ENCODE results near the gene CCL3.
A peak's percentile ranks its signal among the peaks of the same experiment; 100 is the strongest.
"Not testable (repeated sequence)": the region's sequence is repeated elsewhere in the genome, so short reads cannot be mapped to it uniquely, and the experiment has no call there.

The CCL3 gene

GRCh38 chr17:36087897-36088572, 1.9 kb downstream of the CCL3 start:
- not testable (repeated sequence) for H3K4me3 ChIP-seq (ENCODE audit: insufficient read depth, low read depth, low read length, poor library complexity, severe bottlenecking); H3K4me1 ChIP-seq (ENCODE audit: control insufficient read depth, insufficient read depth, low read length, poor library complexity, severe bottlenecking); H3K36me3 ChIP-seq (ENCODE audit: control insufficient read depth, insufficient read depth, low read length); H3K27me3 ChIP-seq (replicated peaks; ENCODE audit: control insufficient read depth, insufficient read depth, low read length, poor library complexity, severe bottlenecking); H3K9me3 ChIP-seq (ENCODE audit: control insufficient read depth, low read length); H3K27ac ChIP-seq (ENCODE audit: insufficient read depth, low read length, poor library complexity, severe bottlenecking); DNase-seq

GRCh38 chr17:36087471-36087870, 2.5 kb downstream of the CCL3 start:
- not testable (repeated sequence) for H3K27me3 ChIP-seq (replicated peaks; ENCODE audit: control insufficient read depth, insufficient read depth, low read length, poor library complexity, severe bottlenecking); H3K4me1 ChIP-seq (ENCODE audit: control insufficient read depth, insufficient read depth, low read length, poor library complexity, severe bottlenecking); DNase-seq

GRCh38 chr17:36086791-36087190, 3.2 kb downstream of the CCL3 start:
- Histone ChIP-seq H3K4me1 (ENCODE audit: control insufficient read depth, insufficient read depth, low read length, poor library complexity, severe bottlenecking) (no peaks in the 10 kb centered on the region), H3K27ac (ENCODE audit: insufficient read depth, low read length, poor library complexity, severe bottlenecking) (no peak overlapping the region), H3K4me3 (ENCODE audit: insufficient read depth, low read depth, low read length, poor library complexity, severe bottlenecking) (no peak overlapping the region), H3K9me3 (ENCODE audit: control insufficient read depth, low read length) (no peaks in the 10 kb centered on the region), H3K36me3 (ENCODE audit: control insufficient read depth, insufficient read depth, low read length) (no peaks in the 10 kb centered on the region), H3K27me3 (replicated peaks; ENCODE audit: control insufficient read depth, insufficient read depth, low read length, poor library complexity, severe bottlenecking) (peaks cover 3% of the 10 kb centered on the region)
- no peak for DNase-seq

More at GRCh38 chr17:36087471-36087870, 2.5 kb downstream of the CCL3 start:
- not testable (repeated sequence) for H3K36me3 ChIP-seq (ENCODE audit: control insufficient read depth, insufficient read depth, low read length); H3K27ac ChIP-seq (ENCODE audit: insufficient read depth, low read length, poor library complexity, severe bottlenecking); H3K4me3 ChIP-seq (ENCODE audit: insufficient read depth, low read depth, low read length, poor library complexity, severe bottlenecking); H3K9me3 ChIP-seq (ENCODE audit: control insufficient read depth, low read length)

- no peak overlapping the region for H3K27ac ChIP-seq (ENCODE audit: insufficient read depth, low read length, poor library complexity, severe bottlenecking)
- H3K4me3 ChIP-seq (ENCODE audit: insufficient read depth, low read depth, low read length, poor library complexity, severe bottlenecking) = no peak overlapping the region
- no peaks in the 10 kb centered on the region for H3K36me3 ChIP-seq (ENCODE audit: control insufficient read depth, insufficient read depth, low read length)
- H3K4me1 ChIP-seq (ENCODE audit: control insufficient read depth, insufficient read depth, low read length, poor library complexity, severe bottlenecking) = no peaks in the 10 kb centered on the region
- no peak for DNase-seq
- peaks cover 3% of the 10 kb centered on the region for H3K27me3 ChIP-seq (replicated peaks; ENCODE audit: control insufficient read depth, insufficient read depth, low read length, poor library complexity, severe bottlenecking)
- no peaks in the 10 kb centered on the region for H3K9me3 ChIP-seq (ENCODE audit: control insufficient read depth, low read length)
Measured at GRCh38 chr17:36085765-36086164, 4.2 kb downstream of the CCL3 start.

- not testable (repeated sequence) for H3K9me3 ChIP-seq (ENCODE audit: control insufficient read depth, low read length); H3K27ac ChIP-seq (ENCODE audit: insufficient read depth, low read length, poor library complexity, severe bottlenecking); H3K4me1 ChIP-seq (ENCODE audit: control insufficient read depth, insufficient read depth, low read length, poor library complexity, severe bottlenecking); DNase-seq; H3K36me3 ChIP-seq (ENCODE audit: control insufficient read depth, insufficient read depth, low read length); H3K27me3 ChIP-seq (replicated peaks; ENCODE audit: control insufficient read depth, insufficient read depth, low read length, poor library complexity, severe bottlenecking); H3K4me3 ChIP-seq (ENCODE audit: insufficient read depth, low read depth, low read length, poor library complexity, severe bottlenecking)
Measured at GRCh38 chr17:36083691-36084090, 6.3 kb downstream of the CCL3 start.

GRCh38 chr17:36082482-36083120, 7.3 kb downstream of the CCL3 start:
- DNase-seq = peak; percentile 9 to 25 (median 14)
- not testable (repeated sequence) for H3K36me3 ChIP-seq (ENCODE audit: control insufficient read depth, insufficient read depth, low read length); H3K27ac ChIP-seq (ENCODE audit: insufficient read depth, low read length, poor library complexity, severe bottlenecking); H3K4me1 ChIP-seq (ENCODE audit: control insufficient read depth, insufficient read depth, low read length, poor library complexity, severe bottlenecking); H3K9me3 ChIP-seq (ENCODE audit: control insufficient read depth, low read length); H3K27me3 ChIP-seq (replicated peaks; ENCODE audit: control insufficient read depth, insufficient read depth, low read length, poor library complexity, severe bottlenecking); H3K4me3 ChIP-seq (ENCODE audit: insufficient read depth, low read depth, low read length, poor library complexity, severe bottlenecking)

- not testable (repeated sequence) for H3K9me3 ChIP-seq (ENCODE audit: control insufficient read depth, low read length); H3K36me3 ChIP-seq (ENCODE audit: control insufficient read depth, insufficient read depth, low read length); DNase-seq; H3K4me3 ChIP-seq (ENCODE audit: insufficient read depth, low read depth, low read length, poor library complexity, severe bottlenecking); H3K4me1 ChIP-seq (ENCODE audit: control insufficient read depth, insufficient read depth, low read length, poor library complexity, severe bottlenecking); H3K27me3 ChIP-seq (replicated peaks; ENCODE audit: control insufficient read depth, insufficient read depth, low read length, poor library complexity, severe bottlenecking); H3K27ac ChIP-seq (ENCODE audit: insufficient read depth, low read length, poor library complexity, severe bottlenecking)
Measured at GRCh38 chr17:36081681-36082471, 8.1 kb downstream of the CCL3 start.

GRCh38 chr17:36074365-36074764, 15.6 kb downstream of the CCL3 start:
- Histone ChIP-seq H3K27ac (ENCODE audit: insufficient read depth, low read length, poor library complexity, severe bottlenecking) (no peak overlapping the region), H3K4me1 (ENCODE audit: control insufficient read depth, insufficient read depth, low read length, poor library complexity, severe bottlenecking) (no peaks in the 10 kb centered on the region), H3K36me3 (ENCODE audit: control insufficient read depth, insufficient read depth, low read length) (no peaks in the 10 kb centered on the region), H3K4me3 (ENCODE audit: insufficient read depth, low read depth, low read length, poor library complexity, severe bottlenecking) (no peak overlapping the region), H3K27me3 (replicated peaks; ENCODE audit: control insufficient read depth, insufficient read depth, low read length, poor library complexity, severe bottlenecking) (peaks cover 3% of the 10 kb centered on the region), H3K9me3 (ENCODE audit: control insufficient read depth, low read length) (no peaks in the 10 kb centered on the region)
- DNase-seq = no peak

GRCh38 chr17:36072431-36073121, 17.4 kb downstream of the CCL3 start:
- Histone ChIP-seq H3K27ac (ENCODE audit: insufficient read depth, low read length, poor library complexity, severe bottlenecking) (no peak overlapping the region), H3K27me3 (replicated peaks; ENCODE audit: control insufficient read depth, insufficient read depth, low read length, poor library complexity, severe bottlenecking) (peaks cover 3% of the 10 kb centered on the region), H3K36me3 (ENCODE audit: control insufficient read depth, insufficient read depth, low read length) (no peaks in the 10 kb centered on the region), H3K4me3 (ENCODE audit: insufficient read depth, low read depth, low read length, poor library complexity, severe bottlenecking) (no peak overlapping the region), H3K9me3 (ENCODE audit: control insufficient read depth, low read length) (no peaks in the 10 kb centered on the region), H3K4me1 (ENCODE audit: control insufficient read depth, insufficient read depth, low read length, poor library complexity, severe bottlenecking) (no peaks in the 10 kb centered on the region)
- peak in 2 of 3 donors; percentile 29 to 32 for DNase-seq
